HCT116 (cell line): ENCODE measurements around the gene SERPING1. TPM values are rescaled to one million over a fixed set of nuclear protein-coding genes. Genes with fewer than 3 reads are reported as not detected.

Experiments used
- ATAC-seq: fragments of 200-7000 bp; cut with Tn5 transposase; 2 replicates; pipeline ENCODE4 v1.9.1; 2020; ENCODE audit warnings: mild to moderate bottlenecking, moderate library complexity
- BruUV-seq: library from RNA; stranded (reverse); fragments of 400-500 nt; replicated peaks from 2 replicates; lab custom pipeline; 2021; lab: Mats Ljungman, UMichigan
- CTCF ChIA-PET: fragments of 300-600 bp; sonication (Branson Sonifier 250); formaldehyde crosslinking; loops from one replicate; lab custom pipeline; 2021; ENCODE audit warnings: antibody characterized with exemption; lab: Charles Lee
- POLR2A ChIA-PET: fragments of 300-600, 350-600 bp; sonication (Branson Sonifier 250); formaldehyde crosslinking; loops from one replicate; lab custom pipeline; 2021; ENCODE audit warnings: antibody characterized with exemption; lab: Charles Lee
- RAD21 ChIA-PET, 2 experiments: fragments of 300-600 bp; sonication (Branson Sonifier 250); formaldehyde crosslinking; loops; one replicate each; lab custom pipeline; 2023; ENCODE audit warnings: low total read pairs in 2 of 2; ENCODE audit not compliant: uncharacterized antibody in 2 of 2, unreplicated experiment in 2 of 2, low non-redundant PET in 1 of 2; lab: Charles Lee
- DNase-seq: peaks from one replicate; pipeline ENCODE4 v3.0.0-alpha.2; 2010; ENCODE audit warnings: low read depth, low spot score
- H2AFZ ChIP-seq: fragments of 200-600 bp; shearing (Covaris generic), sonication (generic); 2 replicates; pipeline ENCODE4 v1.6.1; 2017; ENCODE audit warnings: low read depth, mixed run types, mixed read lengths, antibody characterized with exemption, low read length; ENCODE audit not compliant: poor library complexity, severe bottlenecking
- H3K27ac ChIP-seq: 2 replicates; pipeline ENCODE4 v1.5.1; 2012; ENCODE audit warnings: low read depth, low read length
- H3K27me3 ChIP-seq: fragments of 200-600 bp; sonication (generic); 2 replicates; pipeline ENCODE4 v1.6.1; 2016; ENCODE audit warnings: mixed run types, low read length, mixed read lengths; ENCODE audit not compliant: insufficient read depth
- H3K36me3 ChIP-seq, 2 experiments: fragments of 200-500 bp in 1 of 2; fragments of 200-600 bp in 1 of 2; sonication (Bioruptor generic) in 1 of 2; sonication (generic) in 1 of 2; 2 replicates each; pipeline versions ENCODE4 v1.5.1 to v1.6.1; 2014 to 2016; ENCODE audit warnings: low read length in 2 of 2, inconsistent platforms in 1 of 2, mixed read lengths in 1 of 2, mixed run types in 1 of 2; ENCODE audit not compliant: insufficient read depth in 2 of 2, control insufficient read depth in 1 of 2
- H3K4me1 ChIP-seq, 2 experiments: fragments of 200-600 bp in 1 of 2; sonication (generic) in 1 of 2; 2 replicates each; pipeline versions ENCODE4 v1.5.1 to v1.6.1; 2012 to 2017; ENCODE audit warnings: low read length in 2 of 2, inconsistent platforms in 1 of 2, mild to moderate bottlenecking in 1 of 2, mixed read lengths in 1 of 2, mixed run types in 1 of 2, moderate library complexity in 1 of 2; ENCODE audit not compliant: insufficient read depth in 2 of 2, control insufficient read depth in 1 of 2
- H3K4me2 ChIP-seq: fragments of 200-600 bp; sonication (generic); 2 replicates; pipeline ENCODE4 v1.6.1; 2017; ENCODE audit warnings: mixed run types, low read length, mixed read lengths
- H3K4me3 ChIP-seq, 2 experiments: fragments of 200-600 bp in 1 of 2; sonication (generic) in 1 of 2; replicated peaks in 1 of 2; 2 replicates each; pipeline ENCODE4 v1.5.1; 2011 to 2016; ENCODE audit warnings: low read length in 2 of 2, control low read depth in 1 of 2, low read depth in 1 of 2, mild to moderate bottlenecking in 1 of 2, mixed read lengths in 1 of 2, mixed run types in 1 of 2
- H3K79me2 ChIP-seq: fragments of 200-600 bp; sonication (generic); 2 replicates; pipeline ENCODE4 v1.6.1; 2017; ENCODE audit warnings: mild to moderate bottlenecking, mixed run types, low read length, moderate library complexity, mixed read lengths; ENCODE audit not compliant: insufficient read depth
- H3K9ac ChIP-seq: fragments of 200-600 bp; sonication (generic); 2 replicates; pipeline ENCODE4 v1.6.1; 2016; ENCODE audit warnings: low read length, mixed read lengths
- H3K9me2 ChIP-seq: fragments of 200-600 bp; sonication (generic), shearing (Covaris generic); 2 replicates; pipeline ENCODE4 v1.6.1; 2017; ENCODE audit warnings: mixed run types, mild to moderate bottlenecking, moderate library complexity; ENCODE audit not compliant: insufficient read depth
- H3K9me3 ChIP-seq, 2 experiments: fragments of 200-500 bp in 1 of 2; fragments of 200-600 bp in 1 of 2; sonication (Bioruptor generic) in 1 of 2; sonication (generic) in 1 of 2; 2 replicates each; pipeline ENCODE4 v1.6.1; 2014 to 2017; ENCODE audit warnings: low read length in 2 of 2, mixed read lengths in 2 of 2, inconsistent platforms in 1 of 2, low read depth in 1 of 2, mild to moderate bottlenecking in 1 of 2, mixed run types in 1 of 2, moderate library complexity in 1 of 2; ENCODE audit not compliant: control insufficient read depth in 1 of 2, insufficient read depth in 1 of 2
- H4K20me1 ChIP-seq: fragments of 200-600 bp; sonication (generic), shearing (Covaris generic); 2 replicates; pipeline ENCODE4 v1.6.1; 2017; ENCODE audit warnings: mixed run types, mild to moderate bottlenecking, moderate library complexity; ENCODE audit not compliant: insufficient read depth
- CBX3 ChIP-seq: IDR thresholded peaks from 2 replicates; pipeline ENCODE4 v1.6.1; 2012; ENCODE audit warnings: low read depth
- CTCF ChIP-seq, 3 experiments: fragments of 200-600 bp in 1 of 3; sonication (generic) in 1 of 3; IDR thresholded peaks in 2 of 3; conservative IDR thresholded peaks in 1 of 3; 2 replicates each; pipeline ENCODE4 v1.5.1; 2012 to 2017; ENCODE audit warnings: low read depth in 2 of 3, low read length in 2 of 3, antibody characterized with exemption in 1 of 3, borderline replicate concordance in 1 of 3, control low read depth in 1 of 3, mild to moderate bottlenecking in 1 of 3, mixed read lengths in 1 of 3, mixed run types in 1 of 3, moderate library complexity in 1 of 3; ENCODE audit not compliant: insufficient read depth in 1 of 3
- EGR1 ChIP-seq: IDR thresholded peaks from 2 replicates; pipeline ENCODE4 v1.6.1; 2012; ENCODE audit warnings: low read depth
- ELF1 ChIP-seq: IDR thresholded peaks from 2 replicates; pipeline ENCODE4 v1.6.1; 2012; ENCODE audit warnings: low read depth, borderline replicate concordance
- EZH2 ChIP-seq: fragments of 200-600 bp; sonication (generic); IDR thresholded peaks from 2 replicates; pipeline ENCODE4 v1.6.1; 2017; ENCODE audit warnings: antibody characterized with exemption, mixed run types
- EZH2phosphoT487 ChIP-seq: fragments of 200-600 bp; IDR thresholded peaks from 2 replicates; pipeline ENCODE4 v1.6.1; 2018; ENCODE audit warnings: antibody characterized with exemption, borderline replicate concordance
- JUND ChIP-seq: IDR thresholded peaks from 2 replicates; pipeline ENCODE4 v1.6.1; 2012
- POLR2A ChIP-seq: IDR thresholded peaks from 2 replicates; pipeline ENCODE4 v1.7.0; 2011; ENCODE audit warnings: borderline replicate concordance; ENCODE audit not compliant: insufficient read depth, insufficient read length; ENCODE audit errors: extremely low read depth
- RAD21 ChIP-seq: IDR thresholded peaks from 2 replicates; pipeline ENCODE4 v1.6.1; 2012; ENCODE audit warnings: low read depth, mild to moderate bottlenecking
- SIN3A ChIP-seq: IDR thresholded peaks from 2 replicates; pipeline ENCODE4 v1.6.1; 2012; ENCODE audit warnings: low read depth
- SP1 ChIP-seq: IDR thresholded peaks from 2 replicates; pipeline ENCODE4 v1.6.1; 2012; ENCODE audit warnings: low read depth
- SRF ChIP-seq: IDR thresholded peaks from 2 replicates; pipeline ENCODE4 v1.6.1; 2012; ENCODE audit warnings: low read depth
- TCF7L2 ChIP-seq: IDR thresholded peaks from 2 replicates; pipeline ENCODE4 v1.7.0; 2011; ENCODE audit warnings: borderline replicate concordance, inconsistent platforms; ENCODE audit not compliant: insufficient read depth, insufficient read length; ENCODE audit errors: extremely low read depth
- YY1 ChIP-seq: IDR thresholded peaks from 2 replicates; pipeline ENCODE4 v1.6.1; 2011; ENCODE audit warnings: low read length, low read depth, moderate library complexity, mild to moderate bottlenecking; ENCODE audit not compliant: insufficient replicate concordance; ENCODE audit errors: extremely low read depth
- ZNF274 ChIP-seq: fragments of 200-500 bp; sonication (Bioruptor generic); IDR thresholded peaks from 2 replicates; pipeline ENCODE4 v1.6.1; 2014; ENCODE audit warnings: mild to moderate bottlenecking, low read depth, low read length, inconsistent platforms
- intact Hi-C: fragments of 100-400 bp; cut with micrococcal nuclease; formaldehyde crosslinking; loops from 2 replicates; pipeline ENCODE4 v1.10.0; 2022
- total RNA-seq: library from RNA; stranded (reverse); gene quantifications from one replicate; pipeline ENCODE4 v1.2.1, GENCODE V29; 2021; ENCODE audit not compliant: unreplicated experiment
- TF ChIP-seq, protein P1 (sequence below): IDR thresholded peaks from 2 replicates; pipeline ENCODE4 v1.6.1; 2012; ENCODE audit warnings: low read depth

SERPING1 gene
- total RNA-seq, 1 experiment from 2014 or later: 3.4 TPM

- Histone ChIP-seq H3K79me2 (no peaks in the 10 kb centered on the region), H3K4me2 (no peak overlapping the region), H2AFZ (no peak overlapping the region), H3K9me3 (no peaks in the 10 kb centered on the region), H3K9me2 (no peaks in the 10 kb centered on the region), H3K9ac (no peak overlapping the region), H4K20me1 (no peaks in the 10 kb centered on the region), H3K27ac (no peak overlapping the region), H3K4me3 (no peak overlapping the region), H3K36me3 (no peaks in the 10 kb centered on the region), H3K27me3 (peaks cover 3% of the 10 kb centered on the region; the same call in 1 of the 2 replicates), H3K4me1 (no peaks in the 10 kb centered on the region)
- ChIA-PET CTCF (interaction anchor here (1.3 kb wide), 1 partner anchor 13 kb away, joined by 3 read pairs; no protein-coding TSS in a partner anchor), POLR2A (no interaction called here), RAD21 (no interaction called here)
- no peak for TF ChIP-seq RAD21
- no peak for TF ChIP-seq TCF7L2
- no peak for TF ChIP-seq ELF1
- TF ChIP-seq ZNF274: no peak
- TF ChIP-seq CTCF (IDR thresholded peaks at IDR 0.05 in 2 of 3, conservative IDR thresholded peaks at IDR 0.05 in 1 of 3; ENCODE audit: borderline replicate concordance in 1 of 3, insufficient read depth in 1 of 3, low read depth in 2 of 3, low read length in 2 of 3): no peak
- no peak for TF ChIP-seq EZH2
- TF ChIP-seq SIN3A: no peak
- no peak for TF ChIP-seq CBX3
- ATAC-seq (no peak), DNase-seq (no peak)
- BruUV-seq: no TSS peak
- intact Hi-C loops: no loop called here
These were observed 29.4 kb downstream of the SERPING1 start for GRCh38 chr11:57626895-57627294.

- no peak overlapping the region for H3K4me2 ChIP-seq
- no peak overlapping the region for H2AFZ ChIP-seq
- ChIA-PET CTCF (no interaction called here), POLR2A (no interaction called here), RAD21 (no interaction called here)
- H3K36me3 ChIP-seq: no peaks in the 10 kb centered on the region
- H3K4me3 ChIP-seq: no peak overlapping the region
- H3K9ac ChIP-seq: no peak overlapping the region
- peaks cover 0 to 5% of the 10 kb centered on the region in 2 experiments; a peak in 2 of 4 replicates for H3K4me1 ChIP-seq
- no peaks in the 10 kb centered on the region for H3K9me2 ChIP-seq
- H3K27ac ChIP-seq: no peak overlapping the region
- no peaks in the 10 kb centered on the region for H4K20me1 ChIP-seq
- intact Hi-C loops: no loop called here
- ATAC-seq (no peak), DNase-seq (no peak)
- BruUV-seq: no TSS peak
- no peaks in the 10 kb centered on the region for H3K9me3 ChIP-seq
- H3K79me2 ChIP-seq: no peaks in the 10 kb centered on the region
- H3K27me3 ChIP-seq: peaks cover 13% of the 10 kb centered on the region; the same call in 1 of the 2 replicates
- TF ChIP-seq ZNF274 (no peak), POLR2A (no peak), EGR1 (no peak), SIN3A (no peak), SRF (no peak), SP1 (no peak), RAD21 (no peak), EZH2 (no peak), JUND (no peak), EZH2phosphoT487 (no peak), YY1 (no peak), CBX3 (no peak), TCF7L2 (no peak)
- TF ChIP-seq, protein P1, sequence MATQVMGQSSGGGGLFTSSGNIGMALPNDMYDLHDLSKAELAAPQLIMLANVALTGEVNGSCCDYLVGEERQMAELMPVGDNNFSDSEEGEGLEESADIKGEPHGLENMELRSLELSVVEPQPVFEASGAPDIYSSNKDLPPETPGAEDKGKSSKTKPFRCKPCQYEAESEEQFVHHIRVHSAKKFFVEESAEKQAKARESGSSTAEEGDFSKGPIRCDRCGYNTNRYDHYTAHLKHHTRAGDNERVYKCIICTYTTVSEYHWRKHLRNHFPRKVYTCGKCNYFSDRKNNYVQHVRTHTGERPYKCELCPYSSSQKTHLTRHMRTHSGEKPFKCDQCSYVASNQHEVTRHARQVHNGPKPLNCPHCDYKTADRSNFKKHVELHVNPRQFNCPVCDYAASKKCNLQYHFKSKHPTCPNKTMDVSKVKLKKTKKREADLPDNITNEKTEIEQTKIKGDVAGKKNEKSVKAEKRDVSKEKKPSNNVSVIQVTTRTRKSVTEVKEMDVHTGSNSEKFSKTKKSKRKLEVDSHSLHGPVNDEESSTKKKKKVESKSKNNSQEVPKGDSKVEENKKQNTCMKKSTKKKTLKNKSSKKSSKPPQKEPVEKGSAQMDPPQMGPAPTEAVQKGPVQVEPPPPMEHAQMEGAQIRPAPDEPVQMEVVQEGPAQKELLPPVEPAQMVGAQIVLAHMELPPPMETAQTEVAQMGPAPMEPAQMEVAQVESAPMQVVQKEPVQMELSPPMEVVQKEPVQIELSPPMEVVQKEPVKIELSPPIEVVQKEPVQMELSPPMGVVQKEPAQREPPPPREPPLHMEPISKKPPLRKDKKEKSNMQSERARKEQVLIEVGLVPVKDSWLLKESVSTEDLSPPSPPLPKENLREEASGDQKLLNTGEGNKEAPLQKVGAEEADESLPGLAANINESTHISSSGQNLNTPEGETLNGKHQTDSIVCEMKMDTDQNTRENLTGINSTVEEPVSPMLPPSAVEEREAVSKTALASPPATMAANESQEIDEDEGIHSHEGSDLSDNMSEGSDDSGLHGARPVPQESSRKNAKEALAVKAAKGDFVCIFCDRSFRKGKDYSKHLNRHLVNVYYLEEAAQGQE: no peak
These were observed 32.7 kb downstream of the SERPING1 start for GRCh38 chr11:57630171-57630570.
